Smooth muscle cell (in vitro differentiated cells): Measurements from ENCODE around the gene MNX1. TPM values are rescaled to one million over a fixed set of nuclear protein-coding genes. Genes with fewer than 3 reads are reported as not detected.

Experiments used
- DNase-seq: peaks from one replicate; lab custom pipeline; 2025; ENCODE audit not compliant: unreplicated experiment; lab: John Stamatoyannopoulos, UW
- H2AFZ ChIP-seq: fragments of 200-600 bp; sonication (generic); 2 replicates; pipeline ENCODE4 v1.6.0; 2016; ENCODE audit warnings: antibody characterized with exemption, low read depth, mild to moderate bottlenecking
- H3F3A ChIP-seq: fragments of 200-600 bp; sonication (generic); 2 replicates; pipeline ENCODE4 v1.6.0; 2017; ENCODE audit warnings: antibody characterized with exemption, low read depth
- H3K27ac ChIP-seq: fragments of 200-600 bp; sonication (generic); 2 replicates; pipeline ENCODE4 v1.5.1; 2016; ENCODE audit warnings: low read depth, mild to moderate bottlenecking
- H3K27me3 ChIP-seq: fragments of 200-600 bp; sonication (generic); 2 replicates; pipeline ENCODE4 v1.6.1; 2016; ENCODE audit warnings: low read depth, mild to moderate bottlenecking
- H3K36me3 ChIP-seq: fragments of 200-600 bp; sonication (generic); 2 replicates; pipeline ENCODE4 v1.5.1; 2016; ENCODE audit warnings: low read depth
- H3K4me1 ChIP-seq: fragments of 200-600 bp; sonication (generic); 2 replicates; pipeline ENCODE4 v1.5.1; 2016; ENCODE audit warnings: low read depth
- H3K4me2 ChIP-seq: fragments of 200-600 bp; sonication (generic); 2 replicates; pipeline ENCODE4 v1.6.0; 2016; ENCODE audit warnings: mild to moderate bottlenecking
- H3K4me3 ChIP-seq: fragments of 200-600 bp; sonication (generic); 2 replicates; pipeline ENCODE4 v1.5.1; 2016; ENCODE audit warnings: mild to moderate bottlenecking
- H3K79me2 ChIP-seq: fragments of 200-600 bp; sonication (generic); 2 replicates; pipeline ENCODE4 v1.6.0; 2016; ENCODE audit warnings: low read depth, mild to moderate bottlenecking
- H3K9ac ChIP-seq: fragments of 200-600 bp; sonication (generic); 2 replicates; pipeline ENCODE4 v1.6.0; 2016; ENCODE audit warnings: low read depth
- H3K9me3 ChIP-seq: fragments of 200-600 bp; sonication (generic); replicated peaks from 2 replicates; pipeline ENCODE4 v1.5.1; 2016; ENCODE audit warnings: low read depth
- H4K20me1 ChIP-seq: fragments of 200-600 bp; sonication (generic); 2 replicates; pipeline ENCODE4 v1.6.0; 2016; ENCODE audit warnings: low read depth
- WGBS: methylation state at CpG from one replicate; pipeline ENCODE4 v1.1.7; 2016; ENCODE audit warnings: low lambda C conversion rate; 5-methylcytosine and 5-hydroxymethylcytosine counted together
- polyA plus RNA-seq: library from polyadenylated mRNA; unstranded; fragments of >200 nt; fragmentation: Nextera tagmentation; extraction: Ambion mirVana; gene quantifications from 2 replicates; pipeline ENCODE4 v1.2.1, GENCODE V29; 2016
- total RNA-seq: library from RNA; depleted of rRNA; stranded (reverse); fragments of >200 nt; gene quantifications from 2 replicates; pipeline ENCODE4 v1.2.3, GENCODE V29; 2014
- TF ChIP-seq, protein P1 (sequence below): fragments of 200-600 bp; sonication (generic); IDR thresholded peaks from 2 replicates; pipeline ENCODE4 v1.5.1; 2017; ENCODE audit warnings: borderline replicate concordance, mild to moderate bottlenecking, antibody characterized with exemption; ENCODE audit not compliant: insufficient read depth, poor library complexity, severe bottlenecking

The MNX1 gene
- total and polyA plus RNA-seq, 2 experiments from 2014 or later, result not detected

GRCh38 chr7:156988343-156989185 is 21.9 kb downstream of the MNX1 start:
- no peak overlapping the region for H3K4me2 ChIP-seq
- peaks cover 2% of the 10 kb centered on the region for H3K27me3 ChIP-seq
- WGBS, result 77% methylated on average over 27 of the region's 27 CpGs
- DNase-seq, result no peak
- no peaks in the 10 kb centered on the region for H4K20me1 ChIP-seq
- H3K4me1 ChIP-seq, result no peaks in the 10 kb centered on the region
- no peak overlapping the region for H3K9ac ChIP-seq
- H3K4me3 ChIP-seq, result no peak overlapping the region
- TF ChIP-seq, protein P1, sequence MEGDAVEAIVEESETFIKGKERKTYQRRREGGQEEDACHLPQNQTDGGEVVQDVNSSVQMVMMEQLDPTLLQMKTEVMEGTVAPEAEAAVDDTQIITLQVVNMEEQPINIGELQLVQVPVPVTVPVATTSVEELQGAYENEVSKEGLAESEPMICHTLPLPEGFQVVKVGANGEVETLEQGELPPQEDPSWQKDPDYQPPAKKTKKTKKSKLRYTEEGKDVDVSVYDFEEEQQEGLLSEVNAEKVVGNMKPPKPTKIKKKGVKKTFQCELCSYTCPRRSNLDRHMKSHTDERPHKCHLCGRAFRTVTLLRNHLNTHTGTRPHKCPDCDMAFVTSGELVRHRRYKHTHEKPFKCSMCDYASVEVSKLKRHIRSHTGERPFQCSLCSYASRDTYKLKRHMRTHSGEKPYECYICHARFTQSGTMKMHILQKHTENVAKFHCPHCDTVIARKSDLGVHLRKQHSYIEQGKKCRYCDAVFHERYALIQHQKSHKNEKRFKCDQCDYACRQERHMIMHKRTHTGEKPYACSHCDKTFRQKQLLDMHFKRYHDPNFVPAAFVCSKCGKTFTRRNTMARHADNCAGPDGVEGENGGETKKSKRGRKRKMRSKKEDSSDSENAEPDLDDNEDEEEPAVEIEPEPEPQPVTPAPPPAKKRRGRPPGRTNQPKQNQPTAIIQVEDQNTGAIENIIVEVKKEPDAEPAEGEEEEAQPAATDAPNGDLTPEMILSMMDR, result no peak
- H3K36me3 ChIP-seq, result no peaks in the 10 kb centered on the region
- no peaks in the 10 kb centered on the region for H3K79me2 ChIP-seq
- no peak overlapping the region for H3K27ac ChIP-seq
- no peaks in the 10 kb centered on the region for H3F3A ChIP-seq
- no peak overlapping the region for H2AFZ ChIP-seq
- H3K9me3 ChIP-seq, result no peaks in the 10 kb centered on the region

GRCh38 chr7:156986378-156986777 is 24.1 kb downstream of the MNX1 start:
- H3K9ac ChIP-seq, result no peak overlapping the region
- DNase-seq, result no peak
- TF ChIP-seq, protein P1, result no peak
- no peaks in the 10 kb centered on the region for H3K4me1 ChIP-seq
- no peaks in the 10 kb centered on the region for H3K27me3 ChIP-seq
- H3K4me2 ChIP-seq, result no peak overlapping the region
- no peaks in the 10 kb centered on the region for H3K79me2 ChIP-seq
- no peak overlapping the region for H2AFZ ChIP-seq
- no peaks in the 10 kb centered on the region for H3K9me3 ChIP-seq
- H4K20me1 ChIP-seq, result no peaks in the 10 kb centered on the region
- no peak overlapping the region for H3K4me3 ChIP-seq
- H3K27ac ChIP-seq, result no peak overlapping the region
- no peaks in the 10 kb centered on the region for H3K36me3 ChIP-seq
- H3F3A ChIP-seq, result no peaks in the 10 kb centered on the region
- 94% methylated on average over 8 of the region's 8 CpGs for WGBS

DNA sequence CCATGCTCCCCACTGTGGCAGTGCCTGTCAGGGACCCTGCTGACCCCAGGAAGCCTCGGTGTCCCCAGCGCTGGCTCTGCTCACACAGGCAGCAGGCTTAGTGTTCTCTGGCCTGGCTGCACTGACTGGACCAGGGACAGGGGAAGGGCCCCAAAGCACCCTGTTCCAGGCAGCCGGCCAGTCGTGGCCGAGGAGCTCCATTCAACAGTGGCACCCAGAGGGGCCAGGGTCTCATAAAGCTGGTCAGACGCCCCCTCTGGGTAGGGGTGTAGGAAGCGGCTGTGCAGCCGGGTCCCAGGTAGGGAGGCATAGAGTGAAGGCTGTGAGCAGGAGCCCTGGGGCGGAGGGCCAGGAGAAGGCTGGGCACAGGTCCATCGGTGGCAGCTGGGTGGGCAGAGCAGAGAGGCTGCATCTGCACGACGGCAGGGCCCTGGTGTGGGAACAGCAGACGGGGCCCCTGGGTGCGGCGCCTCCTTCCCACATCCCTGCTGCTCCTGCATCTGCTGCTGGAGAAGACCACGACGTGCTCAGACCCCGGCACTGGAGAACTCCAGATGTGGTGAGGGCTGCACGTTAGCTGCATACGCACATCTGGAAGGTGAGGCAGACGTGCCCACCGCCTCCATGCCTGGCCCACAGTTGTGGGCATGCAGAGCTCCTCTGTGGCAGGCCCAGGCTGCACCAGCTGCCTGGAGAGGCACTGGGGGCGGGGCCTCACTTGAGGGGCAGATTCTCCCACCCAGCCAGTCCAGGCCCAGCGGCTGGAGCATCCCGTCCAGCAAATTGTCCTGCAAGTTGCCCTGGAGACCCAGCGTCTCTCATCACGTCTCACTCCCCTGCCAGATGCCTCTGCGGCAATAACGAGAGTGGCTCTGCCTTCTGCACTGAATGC is 25.1 kb downstream of the MNX1 start:
- no peak overlapping the region for H2AFZ ChIP-seq
- 91% methylated on average over 29 of the region's 29 CpGs for WGBS
- H3K79me2 ChIP-seq, result no peaks in the 10 kb centered on the region
- H3K4me3 ChIP-seq, result no peak overlapping the region
- H3K4me1 ChIP-seq, result no peaks in the 10 kb centered on the region
- TF ChIP-seq, protein P1, result no peak
- H3K36me3 ChIP-seq, result no peaks in the 10 kb centered on the region
- H3K27ac ChIP-seq, result no peak overlapping the region
- no peaks in the 10 kb centered on the region for H3F3A ChIP-seq
- no peaks in the 10 kb centered on the region for H4K20me1 ChIP-seq
- H3K9ac ChIP-seq, result no peak overlapping the region
- no peak for DNase-seq
- H3K9me3 ChIP-seq, result no peaks in the 10 kb centered on the region
- H3K4me2 ChIP-seq, result no peak overlapping the region
- no peaks in the 10 kb centered on the region for H3K27me3 ChIP-seq
